Measurements from ENCODE around the gene FAHD2A.
"Not testable (repeated sequence)": the region's sequence is repeated elsewhere in the genome, so short reads cannot be mapped to it uniquely, and the experiment has no call there.

The FAHD2A gene

DNA sequence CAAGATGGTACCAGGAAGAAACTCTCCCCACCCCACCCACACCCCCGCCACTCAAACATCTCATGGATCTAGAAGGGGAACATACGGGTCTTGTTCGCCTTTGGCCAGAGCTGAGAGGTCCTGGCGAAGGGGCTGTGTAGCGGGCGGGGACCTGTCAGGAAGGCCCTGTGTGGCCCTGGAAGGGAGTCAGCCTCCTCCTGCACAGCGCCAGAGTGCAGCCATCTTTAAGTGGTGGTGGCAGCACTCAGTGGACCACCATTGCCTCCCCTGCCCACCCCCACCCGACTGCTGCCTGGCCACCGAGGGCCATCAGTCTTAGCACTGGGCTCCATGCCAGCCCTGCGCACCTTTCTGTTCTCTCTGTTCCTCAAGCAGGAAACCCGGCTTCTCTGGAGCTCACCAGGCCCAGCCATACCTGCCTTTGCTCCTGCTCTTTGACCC is 11.6 kb upstream of the FAHD2A start:
- DNase-seq: no peak

DNA sequence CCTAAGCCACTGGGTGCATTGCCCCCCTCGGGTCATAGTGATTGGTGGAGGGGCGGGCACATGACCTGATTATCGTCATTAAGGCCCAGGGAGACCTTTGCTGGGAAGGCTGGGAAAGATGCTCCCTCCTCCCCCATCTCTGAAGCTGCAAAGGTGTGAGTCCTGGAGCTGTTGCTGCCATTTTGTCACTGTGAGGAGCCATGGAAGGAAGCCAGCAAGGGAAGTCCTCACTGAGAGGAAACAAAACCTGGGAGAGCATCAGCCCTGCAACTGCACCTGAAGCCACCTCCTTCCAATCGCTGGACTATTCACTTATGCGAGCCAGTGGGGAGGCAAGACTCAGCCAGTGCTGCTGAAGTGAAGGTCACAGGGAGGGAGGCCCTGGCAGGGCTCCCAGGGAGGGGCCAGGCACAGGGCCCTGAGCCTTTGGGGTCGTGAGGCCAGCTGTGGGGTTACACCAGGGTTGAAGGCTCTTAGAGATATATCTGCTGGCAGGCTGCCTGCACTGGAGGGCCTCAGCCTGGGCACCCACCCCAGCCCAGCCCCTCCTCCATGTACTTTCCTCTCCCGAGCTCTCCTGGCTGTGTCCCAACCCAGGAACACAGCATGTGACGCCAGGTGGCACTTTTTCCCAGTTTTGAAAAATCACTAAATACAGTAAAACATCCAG is 10.7 kb upstream of the FAHD2A start:
- no peak for DNase-seq

DNA sequence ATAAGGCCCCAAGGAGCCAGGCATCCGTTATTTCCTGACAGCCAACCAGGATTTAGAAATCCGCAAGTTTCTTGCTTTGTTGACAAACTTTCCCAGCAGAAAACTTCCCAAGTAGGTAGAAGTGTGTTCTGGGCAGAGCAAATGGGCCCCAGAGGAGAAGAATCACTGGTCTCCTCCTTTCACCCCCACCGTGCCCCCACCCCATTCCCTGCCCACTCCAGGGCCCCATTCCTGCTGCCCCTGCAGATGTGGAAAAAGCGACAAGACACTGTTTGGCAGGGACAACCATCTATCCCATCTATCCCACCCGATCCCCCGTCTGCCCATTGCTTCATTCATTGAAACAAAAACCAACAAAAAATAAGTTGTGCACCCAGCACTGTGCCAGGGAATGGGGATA is 10.2 kb upstream of the FAHD2A start:
- no peak for DNase-seq

DNA sequence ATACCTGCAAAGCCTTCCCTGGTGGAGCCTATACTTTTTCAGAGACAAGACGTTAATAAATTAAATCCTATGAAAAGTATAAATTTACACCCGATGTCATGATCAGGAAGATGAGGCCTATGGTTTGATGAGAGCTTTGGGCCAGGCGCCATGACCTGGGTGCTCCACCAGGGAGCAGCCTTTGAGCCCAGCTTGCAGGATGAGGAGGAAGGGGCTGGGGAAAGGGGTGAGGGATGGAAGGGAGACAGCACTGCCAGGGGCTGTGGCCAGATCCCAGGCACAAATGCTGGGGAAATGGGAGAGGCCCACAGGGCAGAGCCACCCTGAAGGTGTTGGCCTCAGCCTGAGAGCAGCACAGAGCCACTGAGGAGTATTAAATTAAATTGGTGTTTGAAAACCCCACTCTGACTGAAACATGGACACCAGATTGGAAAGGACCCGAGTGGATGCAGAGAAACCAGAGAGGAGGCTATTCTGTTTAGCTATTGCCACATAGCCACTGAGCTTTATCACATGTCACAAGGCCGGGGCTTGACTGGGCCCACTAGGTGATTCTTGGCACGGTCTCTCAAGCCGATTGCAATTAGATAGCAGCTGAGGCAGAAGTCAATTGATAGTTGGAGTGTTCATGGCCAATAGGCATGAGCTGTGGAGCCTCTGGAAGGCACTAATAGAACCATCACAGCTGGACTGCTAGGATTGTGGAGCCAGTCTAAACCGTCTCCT is 9.6 kb upstream of the FAHD2A start:
- no peak for DNase-seq

DNA sequence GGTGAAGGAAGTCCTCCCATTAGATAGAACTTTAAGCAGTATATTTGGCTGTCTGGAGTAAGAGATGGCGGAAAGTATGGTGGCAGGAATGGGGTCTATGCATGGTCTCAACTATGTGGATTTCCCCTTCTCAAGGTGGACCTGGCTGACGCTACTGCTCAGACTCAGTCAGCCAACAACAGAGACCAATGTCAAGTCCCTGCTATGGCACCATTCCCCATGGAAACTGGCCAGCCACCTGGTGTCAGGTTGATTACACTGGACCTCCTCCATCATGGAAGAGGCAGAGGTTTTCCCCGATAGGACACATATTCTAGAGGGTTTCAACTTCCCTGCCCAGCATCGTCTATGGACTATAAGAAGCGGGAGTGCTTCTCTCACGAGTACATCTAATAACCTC is 8.6 kb upstream of the FAHD2A start:
- no peak for DNase-seq

DNA sequence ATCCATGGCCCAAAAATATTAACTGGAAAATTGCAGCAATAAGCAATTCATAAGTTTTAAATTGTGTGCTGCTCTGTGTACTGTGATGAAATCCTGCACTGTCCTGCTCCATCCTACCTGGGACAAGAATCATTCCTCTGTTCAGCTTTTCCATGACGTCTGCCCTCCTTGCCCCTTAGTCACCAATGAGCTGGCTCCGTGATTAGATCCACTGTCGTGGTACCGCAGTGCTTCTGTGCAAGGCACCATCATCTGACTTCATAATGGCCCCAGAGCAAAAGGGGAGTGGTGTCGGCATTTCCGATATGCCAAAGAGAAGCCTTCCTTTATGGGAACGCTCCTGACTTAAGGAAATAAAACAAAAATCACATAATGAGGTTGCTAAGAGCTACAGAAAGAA is 3.4 kb upstream of the FAHD2A start:
- DNase-seq: no peak

DNA sequence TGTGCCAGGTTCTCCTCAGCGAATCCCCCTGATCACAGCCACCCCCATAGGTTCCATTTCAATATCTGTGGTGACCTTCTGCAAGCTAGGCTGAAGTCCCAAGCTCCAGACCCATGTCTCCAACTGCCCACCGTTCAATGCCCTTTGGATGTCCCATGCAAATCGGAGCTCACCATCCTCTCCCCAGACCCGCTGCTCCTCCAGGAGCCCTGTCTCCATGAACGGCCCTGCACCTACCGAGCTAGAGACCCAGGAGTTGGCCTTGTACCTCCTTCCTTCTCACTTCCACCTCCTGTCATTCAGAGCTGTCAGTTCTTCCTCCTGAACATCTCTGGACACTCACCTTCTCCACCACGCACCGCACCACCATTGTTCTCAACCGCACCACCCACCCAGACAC is 1.0 kb upstream of the FAHD2A start:
- no peak for DNase-seq

DNA sequence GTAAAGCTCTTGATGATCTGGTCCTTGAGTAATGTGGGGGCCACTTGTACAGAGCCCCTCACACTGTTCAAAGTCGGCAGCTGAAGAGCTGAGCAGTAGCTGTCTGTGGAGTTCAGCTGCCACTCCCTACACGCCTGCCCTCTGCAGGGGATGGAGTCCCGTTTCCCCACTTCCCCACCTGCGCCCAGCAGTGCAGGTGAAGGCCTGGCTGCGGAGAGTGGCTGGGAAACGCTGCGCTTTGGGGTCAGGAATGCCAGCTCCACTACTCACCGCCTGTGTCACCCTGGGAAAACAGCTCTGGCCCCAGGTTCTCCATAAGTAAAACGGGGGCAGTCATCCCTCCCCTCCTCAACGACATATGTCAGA is 521 bp upstream of the FAHD2A start:
- not testable (repeated sequence) for DNase-seq

DNA sequence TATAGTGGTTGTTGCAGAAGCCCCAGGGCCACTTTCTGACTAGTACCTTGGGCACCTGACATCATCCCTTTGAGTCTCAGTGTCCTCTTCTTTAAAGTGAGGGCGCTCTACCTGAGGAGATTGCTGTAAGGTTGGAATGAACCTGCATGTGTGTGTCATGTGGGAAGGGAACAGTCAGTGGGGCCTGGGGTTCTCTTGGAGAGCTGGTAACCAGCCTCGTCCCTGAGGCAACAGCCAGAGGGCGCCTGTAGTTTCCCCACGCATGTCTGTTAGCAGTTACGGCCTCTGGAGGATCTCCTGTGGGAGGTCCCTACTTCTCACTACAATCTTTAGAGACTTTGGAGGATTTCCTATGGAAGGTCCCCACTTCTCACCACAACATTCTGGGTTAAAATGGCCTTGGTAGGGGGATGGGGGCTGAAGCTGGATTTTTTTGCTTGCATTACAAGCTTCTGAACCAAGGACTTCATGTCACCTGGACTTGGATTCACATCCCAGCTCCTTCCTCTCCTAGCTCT is 755 bp downstream of the FAHD2A start:
- not testable (repeated sequence) for DNase-seq

DNA sequence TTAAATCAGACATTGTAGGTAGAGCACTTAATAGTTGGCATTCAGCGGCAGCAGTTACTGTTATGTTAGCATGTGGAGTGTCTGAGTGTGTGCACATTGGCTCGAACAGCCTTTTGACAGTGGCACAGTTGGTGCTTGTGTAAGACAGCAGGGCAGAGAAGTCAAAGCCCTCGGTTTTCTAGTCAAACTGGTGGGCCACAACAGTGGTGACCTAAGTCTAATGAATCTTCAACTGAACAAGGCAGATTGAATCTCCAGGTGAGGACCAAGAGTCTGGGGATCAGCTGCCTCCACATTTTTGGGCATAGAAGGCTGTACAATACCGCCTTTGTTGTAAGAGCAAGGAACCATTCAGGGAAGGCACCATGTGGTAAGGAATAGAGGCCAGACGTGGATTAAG is 1.3 kb downstream of the FAHD2A start:
- DNase-seq: not testable (repeated sequence)

DNA sequence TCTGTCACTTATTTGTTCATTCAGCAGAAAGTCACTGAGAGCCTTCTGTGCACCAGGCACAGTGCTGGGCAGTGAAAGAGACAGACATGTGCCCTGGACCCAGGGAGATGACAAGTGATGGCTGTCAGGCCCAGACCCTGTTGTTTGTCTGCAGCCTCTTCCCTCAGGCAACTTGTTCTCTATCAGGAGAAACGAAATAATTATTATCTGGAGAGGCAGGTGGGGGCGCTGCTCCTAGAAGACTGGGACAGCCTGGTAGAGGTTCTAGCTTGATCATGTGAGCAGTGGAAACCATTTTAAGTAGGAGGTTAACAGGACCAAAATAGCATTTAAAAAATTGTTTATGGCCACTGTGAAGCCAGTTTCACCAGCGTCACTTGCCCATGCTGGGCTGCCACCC is 2.2 kb downstream of the FAHD2A start:
- not testable (repeated sequence) for DNase-seq

DNA sequence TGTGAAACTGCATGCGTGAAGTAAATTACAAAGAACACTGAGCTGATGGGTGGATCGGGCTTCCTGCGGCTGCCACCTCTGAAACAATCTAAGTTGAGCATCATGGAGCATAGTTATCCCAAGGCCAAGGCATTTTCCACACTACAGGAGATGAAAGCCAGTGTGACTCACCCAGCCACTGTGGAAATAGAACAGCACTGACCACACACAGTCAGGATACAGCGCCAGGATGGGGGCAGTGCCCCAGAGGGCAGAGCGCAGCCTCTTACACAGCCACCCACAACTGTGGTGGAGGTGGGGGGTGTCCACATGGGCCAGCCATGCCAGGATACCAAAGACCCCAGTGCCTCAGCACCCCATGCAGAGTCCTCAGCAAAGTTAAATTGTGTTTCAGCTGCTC is 8.7 kb downstream of the FAHD2A start:
- DNase-seq: not testable (repeated sequence)

DNA sequence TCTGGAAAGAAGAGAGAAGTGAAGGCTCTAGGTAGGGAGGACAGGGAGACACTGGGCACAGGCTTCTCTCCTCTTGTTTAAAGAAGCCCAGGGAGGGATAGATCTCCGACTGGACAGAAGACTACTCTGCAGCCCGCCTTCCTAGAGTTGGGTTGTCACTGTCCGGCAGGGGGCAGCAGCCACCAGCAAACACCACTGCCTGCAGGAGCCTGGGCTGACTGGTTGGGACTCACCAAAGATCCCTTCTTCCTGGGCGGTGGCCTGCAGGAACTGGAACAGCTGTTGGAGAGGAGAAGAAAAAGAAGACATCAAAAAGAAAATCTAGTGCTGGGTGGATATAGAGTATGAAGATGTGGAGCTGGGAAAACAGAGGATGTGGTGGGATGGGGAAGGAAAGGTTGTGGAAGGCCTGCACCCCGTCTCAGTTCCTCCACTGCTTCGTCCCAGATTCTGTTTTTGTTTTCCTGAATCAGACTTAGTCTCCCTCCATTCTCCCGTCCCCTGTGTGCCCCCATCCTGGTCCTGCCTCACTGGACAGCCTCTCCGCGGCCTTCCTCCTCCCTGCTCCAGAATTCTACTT is 11.6 kb downstream of the FAHD2A start:
- DNase-seq: peak; percentile 71

DNA sequence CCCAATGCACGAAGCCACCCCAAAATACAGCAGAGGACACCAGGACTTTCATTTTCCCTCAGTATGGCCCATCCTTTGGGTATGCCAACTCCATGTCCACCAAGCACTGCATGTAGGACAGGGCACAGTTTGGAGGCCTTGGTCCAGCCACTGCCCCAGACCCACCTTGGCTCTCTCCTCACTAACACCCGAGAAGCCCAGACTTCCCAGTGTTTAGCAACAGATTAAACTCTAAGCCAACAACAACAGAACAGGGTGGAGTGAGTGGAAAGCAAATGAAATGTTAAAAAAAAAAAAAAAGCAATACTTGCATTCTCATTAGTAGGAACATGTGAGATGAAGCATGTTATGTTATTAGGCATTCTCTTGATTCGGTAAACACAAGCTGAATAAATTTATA is 12.6 kb downstream of the FAHD2A start:
- DNase-seq: not testable (repeated sequence)

DNA sequence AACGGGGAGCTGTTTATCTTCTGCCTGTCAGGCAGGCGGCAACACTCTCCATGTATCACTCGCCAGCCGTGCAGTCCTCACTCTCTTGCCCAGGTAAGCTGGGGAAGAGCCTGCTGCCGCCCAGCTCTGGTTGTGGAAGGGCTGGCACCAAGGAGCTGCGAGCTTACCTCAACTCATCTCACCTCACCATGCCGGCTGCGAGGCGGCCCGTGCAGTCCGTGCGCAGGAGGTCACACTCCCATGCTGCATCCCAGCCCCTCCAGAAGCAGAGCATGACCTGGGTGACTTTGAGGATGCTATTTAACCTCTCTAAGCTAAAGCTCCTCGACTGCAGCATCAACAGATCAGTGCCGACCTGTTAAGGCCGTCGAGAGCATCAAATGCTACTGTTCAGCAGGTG is 13.1 kb downstream of the FAHD2A start:
- DNase-seq: not testable (repeated sequence)

DNA sequence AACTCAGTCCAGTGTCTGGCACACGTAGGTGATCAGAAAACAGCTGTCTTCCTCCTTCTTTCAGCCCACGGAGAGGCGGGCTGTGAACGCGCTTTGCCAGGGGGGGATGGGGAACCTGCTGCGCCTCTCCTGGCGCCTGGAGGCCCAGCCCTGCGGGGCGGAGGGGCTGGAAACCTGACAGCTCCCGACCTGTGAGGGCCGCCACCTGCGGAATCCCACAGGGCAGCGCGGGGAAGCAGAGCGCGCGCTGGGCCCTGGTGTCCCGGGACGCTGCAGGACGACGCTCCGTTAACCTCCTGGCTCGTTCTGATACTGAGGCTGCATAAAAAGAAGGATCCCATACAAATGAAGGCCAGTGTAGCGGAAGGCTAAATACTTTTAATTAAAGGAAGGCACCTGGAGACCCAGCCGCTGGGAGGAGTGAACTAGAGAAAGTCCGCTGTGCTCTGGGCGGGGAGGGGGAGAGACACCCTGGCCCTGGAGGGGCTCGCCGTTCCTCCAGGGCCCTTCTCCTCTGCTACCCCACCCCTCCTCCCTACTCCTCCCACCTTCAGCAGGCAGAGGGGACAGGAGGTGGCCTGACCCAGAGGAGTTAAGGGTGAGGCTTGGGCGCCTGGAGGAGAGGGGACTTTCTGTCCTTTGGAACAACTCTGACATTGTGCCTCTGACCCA is 24.8 kb downstream of the FAHD2A start:
- not testable (repeated sequence) for DNase-seq

DNA sequence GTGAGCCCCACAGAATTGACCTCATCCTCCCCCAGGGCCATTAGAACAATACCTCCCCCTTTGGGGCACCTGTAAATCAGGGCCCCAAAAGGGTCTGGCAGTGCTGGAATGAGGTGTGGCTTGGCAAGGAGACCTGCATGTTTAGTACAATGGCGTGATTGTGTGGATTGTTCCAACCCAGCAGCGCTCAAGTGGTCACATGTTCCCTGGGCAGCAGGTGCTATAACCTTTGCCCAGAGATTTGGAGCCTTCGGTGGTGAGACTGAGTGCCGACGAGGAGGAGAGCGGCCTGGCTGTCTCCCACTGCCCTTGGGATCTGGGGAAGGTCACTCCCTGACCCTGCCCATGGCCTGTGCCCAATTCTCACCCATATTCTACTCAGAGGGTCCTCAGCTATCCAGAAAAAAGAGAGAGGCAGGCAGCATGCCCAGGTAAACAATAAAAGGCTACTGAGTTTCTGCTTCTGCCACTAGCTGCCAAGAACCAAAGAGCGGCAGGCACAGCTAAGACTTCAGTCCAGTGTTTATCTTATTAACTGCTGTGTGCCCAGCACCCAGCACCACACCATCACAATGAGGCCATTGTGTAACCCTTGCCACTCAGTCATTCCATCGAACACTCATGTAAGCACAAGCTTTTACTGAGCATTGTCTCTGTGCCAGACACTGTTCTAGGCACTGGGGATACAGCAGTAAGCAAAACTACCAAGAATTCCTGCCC is 27.4 kb downstream of the FAHD2A start:
- not testable (repeated sequence) for DNase-seq

DNA sequence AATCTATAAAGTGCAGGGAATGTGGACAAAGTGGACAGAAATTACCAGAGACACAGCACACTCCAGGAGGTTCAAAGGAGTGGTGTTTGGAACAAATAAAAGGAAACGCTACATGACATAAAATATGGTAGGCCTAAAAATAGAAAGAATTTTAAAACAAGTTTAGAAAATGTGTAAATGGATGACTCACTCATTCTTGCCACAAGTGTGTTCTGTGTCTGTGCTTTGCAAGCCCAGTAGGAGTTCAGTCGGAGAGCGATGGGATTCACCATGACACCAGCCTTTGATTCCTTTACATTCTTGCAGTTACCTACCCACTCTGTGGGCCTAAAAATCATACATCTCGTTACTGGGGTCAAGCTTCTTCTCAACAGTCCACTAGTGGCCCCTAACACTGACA is 30.9 kb downstream of the FAHD2A start:
- not testable (repeated sequence) for DNase-seq

DNA sequence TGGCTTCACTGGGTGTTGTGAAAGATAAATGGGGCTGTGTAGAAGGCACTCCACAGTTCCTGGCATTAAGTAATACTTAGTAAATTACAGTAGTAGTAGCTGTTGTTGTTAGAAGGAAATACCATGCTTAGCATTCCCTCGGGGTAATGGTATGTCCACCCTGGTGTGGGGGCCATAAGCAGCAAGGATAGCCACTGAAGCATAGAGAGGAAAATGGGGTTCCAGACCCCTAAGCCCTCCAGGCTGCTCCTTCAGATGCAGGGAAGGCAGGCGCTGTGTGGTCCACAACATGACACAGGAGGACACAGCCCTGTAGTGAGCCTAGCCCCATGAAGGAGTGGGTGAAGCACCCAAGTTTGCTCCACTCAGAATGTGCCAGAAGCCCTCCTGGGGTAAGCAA is 31.5 kb downstream of the FAHD2A start:
- DNase-seq: not testable (repeated sequence)

DNA sequence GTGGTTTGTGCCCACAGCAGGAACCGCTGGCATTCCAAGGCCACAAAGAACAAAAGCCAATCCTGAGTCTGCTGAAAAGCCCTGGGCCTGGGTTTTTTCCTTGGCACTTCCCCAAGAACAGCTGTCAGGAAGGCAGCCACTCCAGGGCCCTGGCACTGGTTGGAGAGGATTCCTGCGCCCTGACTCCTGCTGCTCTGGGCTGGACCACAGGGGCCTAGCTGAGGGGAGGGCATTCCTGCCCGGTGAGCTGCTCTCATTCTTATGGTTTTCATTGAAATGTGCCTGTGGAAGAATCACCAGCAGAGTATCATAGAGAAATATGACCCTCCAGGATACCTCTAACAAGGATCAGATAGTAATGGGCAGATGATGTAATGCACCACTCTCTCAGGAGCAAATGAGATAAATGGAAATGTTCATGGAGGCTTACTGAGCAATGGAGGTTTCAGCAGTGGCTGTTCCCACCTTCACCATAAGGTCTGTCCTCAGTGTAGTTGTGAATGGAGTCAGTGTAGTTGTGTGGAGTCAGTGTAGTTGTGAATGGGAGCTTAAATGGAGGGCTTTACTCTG is 32.1 kb downstream of the FAHD2A start:
- DNase-seq: peak; percentile 93

DNA sequence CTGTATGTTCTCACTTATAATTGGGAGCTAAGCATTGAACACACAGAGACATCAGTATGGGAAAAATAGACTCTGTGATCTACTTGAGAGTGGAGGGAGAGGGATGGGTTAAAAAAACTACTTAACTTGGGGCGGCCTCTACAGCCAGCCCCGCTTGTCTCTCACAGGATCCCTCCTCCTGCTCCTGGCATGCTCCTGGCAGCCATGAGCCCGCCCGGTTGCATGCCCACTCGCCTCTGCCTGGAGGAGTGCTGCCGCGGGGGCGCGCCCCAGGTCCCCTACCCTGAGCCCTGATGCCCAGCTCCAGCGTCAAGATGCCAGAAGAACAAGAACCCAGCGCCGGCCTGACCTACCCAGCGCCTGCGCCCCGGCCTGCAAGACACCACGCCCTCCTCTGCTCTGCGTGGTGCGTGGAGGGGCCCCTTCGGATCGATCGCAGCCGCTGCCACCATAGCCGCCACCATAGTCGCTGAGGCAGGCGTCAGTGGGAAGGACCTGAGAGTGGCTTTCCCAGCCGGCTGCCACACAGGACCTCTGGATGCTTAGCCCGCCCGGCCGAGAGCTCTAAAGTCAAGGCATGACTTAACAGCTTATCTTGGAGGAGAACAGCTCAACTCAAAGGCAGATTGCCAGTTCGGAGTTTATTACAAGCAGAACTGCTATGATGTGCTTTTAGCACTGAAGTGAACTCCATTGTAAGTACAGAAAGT is 32.8 kb downstream of the FAHD2A start:
- DNase-seq: not testable (repeated sequence)

DNA sequence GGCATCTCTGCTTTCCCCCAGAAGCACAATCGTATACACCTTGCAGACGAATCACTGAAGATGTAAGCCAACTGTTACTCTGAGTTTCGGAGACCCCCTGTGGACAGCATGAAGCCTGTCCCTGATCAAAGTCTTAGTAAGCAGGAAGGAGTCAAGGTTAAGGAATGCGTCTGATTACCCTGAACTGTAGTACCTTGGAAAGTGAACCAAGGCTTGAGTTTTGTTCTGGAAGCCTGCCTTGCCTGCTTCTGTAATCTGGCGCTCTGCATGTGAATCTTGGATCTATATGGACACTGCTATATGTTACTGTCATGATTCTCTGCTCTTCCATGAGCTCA is 33.3 kb downstream of the FAHD2A start:
- not testable (repeated sequence) for DNase-seq

Measured in T1000 (cell line).